Stimulated activated CD4-positive, alpha-beta T cell treated with anti-CD3 and anti-CD28 coated beads, TNF-alpha, amount 100 ng/mL, for 24 hours (primary cell): ENCODE results near the gene LAMC3.

Source experiments
- DNase-seq, 3 experiments: peaks; one replicate each; pipeline ENCODE4 v3.0.0-alpha.2; 2020; ENCODE audit warnings: low read depth in 3 of 3

The LAMC3 gene

DNA sequence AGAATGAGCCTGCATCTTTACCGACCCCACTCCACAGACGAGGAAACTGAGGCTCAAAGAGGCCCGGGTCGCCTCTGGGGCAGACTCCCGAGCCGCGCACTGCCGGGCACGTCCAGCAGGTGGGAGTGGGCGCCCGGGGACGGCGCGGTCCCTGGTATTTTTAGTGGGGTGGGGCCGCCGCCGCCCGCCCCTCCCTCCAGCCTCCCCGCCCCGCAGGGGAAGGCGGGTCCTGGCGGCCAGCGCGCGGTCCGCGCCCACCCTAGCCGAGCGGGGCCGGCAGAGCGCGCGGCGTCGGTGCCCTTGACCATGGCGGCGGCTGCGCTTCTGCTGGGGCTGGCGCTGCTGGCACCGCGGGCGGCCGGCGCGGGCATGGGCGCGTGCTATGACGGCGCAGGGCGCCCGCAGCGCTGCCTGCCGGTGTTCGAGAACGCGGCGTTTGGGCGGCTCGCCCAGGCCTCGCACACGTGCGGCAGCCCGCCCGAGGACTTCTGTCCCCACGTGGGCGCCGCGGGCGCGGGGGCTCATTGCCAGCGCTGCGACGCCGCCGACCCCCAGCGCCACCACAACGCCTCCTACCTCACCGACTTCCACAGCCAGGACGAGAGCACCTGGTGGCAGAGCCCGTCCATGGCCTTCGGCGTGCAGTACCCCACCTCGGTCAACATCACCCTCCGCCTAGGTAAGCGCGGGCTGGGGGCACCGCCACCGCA, at the start of gene LAMC3:
Gene LAMC3, plus strand, starts transcription at position 266 of the 710 bp plus-strand sequence. Its CDS starts 41 bp downstream, at position 307.
- DNase-seq, result no peak

DNA sequence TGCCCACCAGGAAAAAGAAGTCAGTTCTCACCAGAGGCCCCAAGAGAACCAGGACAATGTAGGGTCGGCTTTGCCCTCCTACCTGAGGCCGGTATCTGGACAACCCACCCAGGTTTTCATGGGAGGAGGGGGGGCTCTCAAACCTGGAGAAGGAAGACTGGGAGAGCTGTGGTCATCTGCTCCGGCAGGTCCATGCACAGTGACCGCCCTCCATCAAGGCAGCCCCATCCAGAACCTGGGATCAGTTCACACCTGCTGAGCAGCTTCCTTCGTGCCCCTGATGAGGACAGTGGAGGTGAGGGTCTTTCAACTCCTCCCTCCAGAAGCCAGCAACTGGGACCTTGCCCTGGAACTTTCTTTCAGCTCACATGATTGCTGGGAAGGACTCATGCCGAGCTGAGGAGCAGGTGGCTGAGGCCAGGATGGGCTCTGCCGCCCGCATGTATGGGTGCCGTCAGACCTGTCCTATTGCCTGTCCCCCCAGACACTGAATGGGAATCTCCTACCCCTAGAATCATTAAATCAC, 49.1 kb upstream of the LAMC3 start:
- DNase-seq, result no peak

DNA sequence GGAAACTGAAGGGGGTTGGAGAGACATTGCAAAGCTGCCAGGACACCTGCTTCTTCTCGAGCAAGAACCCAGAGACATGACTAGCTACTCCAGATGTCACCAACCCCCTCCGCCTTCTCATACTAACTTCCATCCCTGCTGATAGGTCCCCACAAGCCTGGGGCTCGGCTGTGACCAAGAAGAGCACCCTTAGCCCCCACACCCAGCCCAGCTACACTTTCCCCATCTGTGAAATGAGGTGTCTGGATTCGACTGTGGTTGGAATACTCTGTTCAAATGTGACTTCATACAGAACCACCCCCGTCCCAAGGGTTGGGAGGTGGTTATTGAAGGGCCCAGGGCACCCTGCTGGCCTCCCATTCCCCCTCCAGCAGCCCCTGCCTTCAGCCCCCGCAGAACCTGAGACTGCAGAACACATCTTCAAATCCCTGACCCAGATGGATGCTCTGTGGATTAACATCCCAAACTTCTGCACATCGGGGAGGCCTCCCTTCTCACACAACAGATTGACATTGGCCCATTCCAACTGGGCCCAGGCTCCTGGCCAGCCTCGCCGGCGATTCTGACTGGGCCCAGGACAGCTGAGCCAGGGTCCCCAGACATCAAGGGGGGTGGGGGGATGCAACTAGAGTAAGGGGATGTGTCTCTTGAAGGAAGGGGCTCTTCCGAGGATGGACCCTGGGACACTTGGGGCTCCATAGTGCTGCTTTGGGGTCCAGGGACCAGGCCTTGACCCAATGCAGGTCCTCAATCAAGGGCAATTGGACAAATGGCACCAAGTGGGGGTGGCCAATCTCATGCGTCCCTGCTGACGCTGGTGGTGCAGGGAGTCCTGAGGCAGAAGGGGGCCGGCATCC, 48.2 kb upstream of the LAMC3 start:
- DNase-seq, result no peak

DNA sequence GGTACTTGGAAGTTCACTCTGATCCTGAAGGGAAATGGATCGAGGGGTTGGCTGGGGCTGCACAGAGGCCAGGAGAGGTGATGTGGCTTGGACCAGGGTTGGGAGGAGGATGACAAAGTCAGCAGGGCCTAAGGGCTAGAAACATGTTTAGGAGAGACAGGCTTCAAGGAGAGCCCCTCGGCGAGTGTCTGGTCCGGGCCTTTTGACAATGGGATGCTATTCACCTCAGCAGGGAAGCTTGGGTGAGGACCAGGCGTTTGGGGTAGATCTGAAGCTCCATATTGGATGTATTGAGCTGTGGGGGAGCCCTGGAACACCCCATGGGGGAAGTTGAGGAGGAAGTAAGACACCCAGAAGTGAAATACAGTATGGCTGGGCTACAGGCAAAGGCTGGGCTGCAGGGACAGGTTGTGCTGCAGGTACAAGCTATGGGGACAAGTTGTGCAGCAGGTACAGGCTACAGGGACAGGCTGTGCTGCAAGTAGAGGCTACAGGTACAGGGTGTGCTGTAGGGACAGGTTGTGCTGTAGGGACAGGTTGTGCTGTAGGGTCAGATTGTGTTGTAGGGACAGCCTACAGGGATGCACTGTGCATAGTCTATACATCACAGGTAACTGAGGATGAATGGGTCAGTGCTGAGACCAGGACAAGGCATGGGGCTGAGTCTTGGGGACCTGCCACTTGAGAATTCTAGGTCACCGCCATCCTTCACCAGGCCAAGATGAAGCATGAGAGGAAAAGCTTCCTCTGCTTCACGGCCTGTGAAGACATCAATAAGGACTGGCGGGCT, 47.3 kb upstream of the LAMC3 start:
- no peak for DNase-seq

DNA sequence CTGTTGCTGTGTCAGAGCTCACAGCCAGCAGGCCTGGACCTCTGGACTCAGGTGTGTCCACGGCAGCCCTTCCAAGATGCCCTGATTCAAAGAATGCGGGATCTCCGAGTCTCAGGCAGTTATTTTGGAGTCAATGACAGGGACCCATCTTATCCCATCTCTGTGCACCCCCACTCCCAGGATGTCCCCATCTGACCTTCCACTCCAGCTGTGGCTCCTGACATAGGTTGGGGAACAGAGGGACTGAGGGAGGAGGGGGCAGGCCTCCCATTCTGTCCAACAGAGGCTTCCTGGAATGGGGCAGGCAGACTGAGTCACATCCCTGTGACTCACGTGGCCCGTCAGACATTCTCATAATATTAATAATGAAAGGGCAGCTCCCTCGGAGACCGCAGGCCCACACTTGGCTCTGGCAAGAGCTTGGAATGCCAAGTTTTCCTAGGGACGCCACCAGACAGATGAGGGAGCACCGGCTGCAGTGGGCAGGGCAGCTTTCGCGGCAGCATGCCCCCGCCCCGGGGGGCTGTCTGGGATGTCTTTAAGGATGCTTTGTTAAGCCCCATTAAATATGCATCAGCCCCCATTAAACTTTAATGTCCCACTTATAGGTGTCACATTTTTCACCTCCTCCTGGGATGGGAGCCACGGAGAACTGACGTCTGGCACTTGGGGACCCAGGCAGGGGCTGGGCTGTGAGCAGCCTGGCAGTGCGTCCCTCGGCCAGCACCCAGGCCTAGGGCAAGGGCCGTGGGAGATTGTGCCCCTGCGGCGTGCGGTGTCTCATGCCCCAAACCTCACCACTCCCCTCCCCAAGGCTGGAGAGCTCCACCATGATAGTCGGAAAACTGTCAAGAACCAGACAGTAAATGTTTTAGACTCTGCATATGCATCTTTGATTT, 46.3 kb upstream of the LAMC3 start:
- DNase-seq, result no peak

DNA sequence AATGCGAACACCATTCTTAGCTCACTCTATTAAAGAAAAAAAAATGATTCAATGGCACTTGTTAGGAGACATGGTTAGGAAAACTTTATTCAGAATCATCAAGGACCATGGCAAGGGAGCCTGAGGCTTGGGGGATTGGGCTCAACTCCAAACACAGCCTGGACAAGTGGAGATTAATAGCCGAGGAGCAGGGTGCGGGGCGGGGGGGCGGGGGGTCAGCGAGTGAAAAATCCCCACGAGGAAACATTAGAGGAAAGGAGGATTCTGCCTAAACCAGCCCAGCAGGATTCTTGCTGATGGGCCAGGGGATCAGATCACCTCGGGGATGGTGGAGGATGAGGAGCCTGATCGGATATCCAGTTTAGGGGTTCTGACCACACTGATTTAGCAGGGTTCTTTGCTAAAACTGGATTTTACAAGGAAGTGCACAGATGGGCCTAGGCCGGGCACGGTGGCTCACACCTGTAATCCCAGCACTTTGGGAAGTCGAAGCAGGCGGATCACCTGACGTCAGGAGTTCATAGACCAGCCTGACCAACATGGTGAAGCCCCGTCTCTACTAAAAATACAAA, 45.6 kb upstream of the LAMC3 start:
- no peak for DNase-seq

DNA sequence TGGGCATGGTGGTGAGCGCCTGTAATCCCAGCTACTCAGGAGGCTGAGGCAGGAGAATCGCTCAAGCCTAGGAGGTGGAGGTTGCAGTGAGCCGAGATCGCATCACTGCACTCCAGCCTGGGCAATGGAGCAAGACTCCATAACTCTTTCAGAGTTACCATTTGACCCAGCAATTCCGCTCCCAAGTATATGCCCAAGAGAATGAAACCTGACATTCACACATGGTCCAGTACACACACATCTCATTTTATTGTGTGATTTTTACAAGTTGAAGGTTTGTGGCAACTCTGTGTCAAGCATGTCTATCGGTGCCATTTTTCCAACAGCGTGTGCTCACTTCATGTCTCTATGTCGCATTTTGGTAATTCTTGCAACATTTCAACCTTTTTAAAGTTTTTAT, 45.1 kb upstream of the LAMC3 start:
- DNase-seq, result no peak

DNA sequence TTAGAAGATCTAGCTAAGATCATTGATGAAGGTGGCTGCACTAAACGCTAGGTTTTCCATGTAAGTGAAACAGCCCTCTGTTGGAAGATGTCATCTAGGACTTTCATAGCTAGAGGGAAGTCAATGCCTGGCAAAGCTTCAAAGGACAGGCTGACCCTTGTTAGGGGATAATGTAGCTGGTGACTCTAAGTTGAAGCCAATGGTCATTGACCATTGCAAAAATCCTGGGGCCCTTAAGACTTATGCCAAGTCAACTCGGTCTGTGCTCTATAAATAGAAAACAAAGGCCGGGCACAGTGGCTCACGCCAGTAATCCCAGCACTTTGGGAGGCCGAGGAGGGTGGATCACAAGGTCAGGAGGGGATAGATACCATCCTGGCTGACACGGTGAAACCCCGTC, 43.3 kb upstream of the LAMC3 start:
- DNase-seq, result no peak

DNA sequence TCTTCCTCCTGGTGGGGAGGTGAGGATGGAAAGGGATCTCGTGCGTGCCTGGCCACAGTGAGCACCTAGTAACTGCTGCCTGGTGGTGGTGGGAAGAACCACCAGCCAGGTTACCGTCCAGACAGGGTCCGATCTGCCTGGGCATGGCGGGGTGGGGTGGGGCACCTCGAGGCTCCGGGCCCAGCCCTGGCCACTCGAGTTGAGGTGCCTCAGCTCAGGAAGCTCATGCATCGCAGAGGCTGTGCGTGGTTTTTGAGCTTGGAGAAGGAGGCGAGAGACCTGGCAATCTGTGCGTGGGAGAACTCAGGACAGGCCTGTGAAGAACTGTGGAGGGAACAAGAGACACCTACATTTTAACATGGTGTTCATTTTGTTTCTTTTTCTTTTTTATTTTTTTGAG, 38.9 kb upstream of the LAMC3 start:
- DNase-seq, result no peak

DNA sequence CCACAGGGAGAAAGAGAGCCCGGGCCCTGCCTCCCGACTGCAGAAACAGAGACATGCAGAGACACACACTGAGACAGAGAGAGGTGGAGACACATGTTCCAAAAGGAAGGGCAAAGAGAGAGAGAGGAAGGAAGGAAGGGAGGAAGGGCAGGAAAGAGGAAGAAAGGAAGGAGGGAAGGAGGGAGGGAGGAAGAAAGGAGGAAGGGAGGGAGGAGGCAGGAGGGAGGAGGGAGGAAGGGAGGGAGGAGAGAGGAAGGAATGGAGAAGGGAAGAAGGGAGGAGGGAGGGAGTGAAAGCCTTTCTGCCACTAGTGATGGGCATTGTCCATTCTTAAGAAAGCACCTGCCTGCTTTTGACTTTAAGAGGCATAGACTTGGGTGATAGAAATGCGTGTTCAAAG, 38.1 kb upstream of the LAMC3 start:
- DNase-seq, result no peak

DNA sequence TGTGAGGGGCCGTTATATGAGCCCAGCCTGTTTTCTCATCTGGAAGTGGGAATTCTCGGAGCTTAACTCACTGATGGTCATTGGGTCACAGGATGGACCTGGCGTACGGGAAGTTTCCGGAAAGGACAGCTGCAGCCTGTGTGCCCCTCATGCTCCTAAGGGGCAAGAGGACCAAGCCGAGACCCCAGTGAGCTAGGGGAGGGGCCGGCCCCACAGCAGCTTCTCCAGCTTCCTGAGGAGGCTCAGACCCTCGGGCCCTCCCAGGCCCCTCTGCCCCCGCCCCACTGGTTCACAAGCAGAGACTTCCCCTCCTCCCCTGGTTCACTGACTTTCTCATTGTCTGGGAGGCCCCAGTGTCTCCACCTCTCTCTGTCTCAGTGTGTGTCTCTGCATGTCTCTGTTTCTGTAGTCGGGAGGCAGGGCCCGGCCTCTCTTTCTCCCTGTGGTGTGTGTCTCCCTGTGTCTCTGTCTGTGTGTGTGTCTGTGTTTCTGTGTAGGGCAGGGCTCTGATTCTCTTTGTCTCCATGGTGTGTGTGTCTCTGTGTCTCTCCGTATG, 37.6 kb upstream of the LAMC3 start:
- DNase-seq, result no peak

DNA sequence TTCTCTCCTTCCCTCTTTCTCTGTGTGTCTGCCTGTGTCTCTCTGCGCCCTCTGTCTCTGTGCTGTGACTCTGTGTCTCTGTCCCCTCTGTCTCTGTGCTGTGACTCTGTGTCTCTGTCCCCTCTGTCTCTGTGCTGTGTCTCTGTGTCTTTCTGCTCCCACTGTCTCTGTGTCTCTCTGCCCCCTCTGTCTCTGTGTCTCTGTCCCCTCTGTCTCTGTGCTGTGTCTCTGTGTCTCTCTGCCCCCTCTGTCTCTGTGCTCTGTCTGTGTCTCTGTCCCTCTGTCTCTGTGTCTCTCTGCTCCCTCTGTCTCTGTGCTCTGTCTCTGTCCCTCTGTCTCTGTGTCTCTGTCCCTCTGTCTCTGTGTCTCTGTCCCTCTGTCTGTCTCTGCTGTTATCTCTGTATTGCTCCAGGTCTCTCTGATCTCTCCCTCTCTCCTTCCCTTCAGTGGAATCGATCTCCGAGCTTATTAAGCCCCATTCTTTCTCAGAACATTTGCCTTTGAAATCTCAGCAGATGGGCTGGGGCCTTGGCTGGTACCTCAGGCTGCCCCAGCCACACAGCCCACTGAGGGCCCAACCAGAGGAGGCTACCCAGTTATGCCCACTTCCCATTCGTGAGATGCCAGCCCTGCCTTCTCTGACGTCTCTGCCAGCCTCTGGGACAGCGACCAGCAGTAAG, 36.6 kb upstream of the LAMC3 start:
- no peak for DNase-seq

DNA sequence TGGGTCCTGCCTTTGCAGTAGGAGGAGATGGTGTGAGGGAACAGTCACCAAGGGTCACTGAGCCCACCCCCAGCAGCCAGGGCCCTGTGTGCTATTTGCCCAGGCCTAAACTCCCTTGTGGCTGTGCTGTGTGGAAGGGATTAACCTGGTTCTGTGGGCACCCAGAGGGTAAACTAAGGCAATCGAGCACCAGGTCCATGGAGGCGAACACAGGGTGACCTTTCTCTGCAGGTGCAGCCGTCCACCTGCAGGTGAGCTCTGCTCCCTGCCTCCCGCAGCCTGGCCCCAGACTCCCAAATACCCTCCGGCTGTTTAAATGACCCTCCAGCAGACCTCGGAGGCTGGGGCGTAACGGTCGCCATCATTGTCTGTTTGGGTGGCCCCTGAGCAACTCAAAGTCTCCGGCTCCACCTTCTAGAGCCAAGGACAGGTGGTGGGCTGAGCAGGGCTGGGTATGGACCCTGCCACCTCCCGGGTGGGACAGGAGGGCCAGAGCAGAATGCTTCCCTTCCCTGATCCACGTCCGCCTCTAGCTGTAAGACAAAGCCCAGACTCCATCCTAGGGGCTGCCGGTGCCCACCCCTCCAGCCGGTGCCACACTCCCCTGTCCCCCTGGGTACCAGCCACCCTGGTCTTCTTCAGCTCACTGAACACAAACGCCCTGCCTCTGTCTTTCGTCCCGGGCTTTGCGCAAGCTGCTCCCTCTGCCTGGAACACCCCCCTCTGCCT, 35.9 kb upstream of the LAMC3 start:
- no peak for DNase-seq

DNA sequence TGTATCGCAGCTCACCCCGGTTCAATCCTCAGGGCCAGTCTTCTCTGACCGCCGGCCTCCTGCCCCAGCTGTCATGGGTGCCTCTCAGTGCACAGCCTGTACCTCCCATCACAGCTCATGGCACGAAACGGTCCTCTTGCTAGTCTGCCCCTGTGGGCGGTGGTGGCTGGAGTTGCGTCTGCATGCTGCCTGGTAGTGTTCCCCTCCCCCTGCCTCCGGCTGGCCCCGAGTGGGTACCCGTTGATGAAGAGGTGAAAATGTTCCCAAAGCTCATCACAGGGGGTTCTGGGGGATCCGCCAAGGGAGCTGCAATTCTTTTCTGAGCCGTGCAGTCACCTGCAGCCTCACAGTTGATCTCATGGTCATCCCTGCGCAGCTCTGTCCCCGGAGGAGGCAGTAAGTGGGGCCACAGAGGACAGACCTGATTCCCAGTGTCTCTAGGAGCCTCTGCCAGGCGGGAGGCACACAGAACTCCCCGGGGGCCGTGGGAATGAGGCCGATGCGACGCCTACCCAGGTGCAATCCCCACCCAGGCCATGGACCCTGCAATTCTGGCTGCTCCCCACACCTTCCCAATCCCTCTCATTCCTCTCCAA, 35.2 kb upstream of the LAMC3 start:
- DNase-seq, result no peak

DNA sequence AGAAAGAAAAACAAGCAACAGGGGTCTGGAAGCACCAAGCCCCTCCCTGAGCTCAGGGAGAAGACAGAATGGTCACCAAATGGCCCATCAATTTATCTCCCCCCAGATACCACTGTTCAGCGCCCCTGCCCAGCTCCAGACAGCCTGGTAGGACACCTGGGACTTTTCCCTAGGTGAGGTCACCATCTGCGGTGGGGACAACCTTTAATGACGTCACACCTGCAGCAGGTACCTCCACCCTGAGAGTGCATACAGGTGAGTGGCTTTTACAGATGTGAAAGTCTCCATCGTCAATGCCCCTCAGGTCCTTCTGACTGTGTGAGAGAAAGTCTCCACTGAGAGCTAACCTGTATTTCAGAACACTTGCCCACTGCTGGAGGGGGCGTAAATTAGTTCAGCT, 34.3 kb upstream of the LAMC3 start:
- DNase-seq, result no peak

DNA sequence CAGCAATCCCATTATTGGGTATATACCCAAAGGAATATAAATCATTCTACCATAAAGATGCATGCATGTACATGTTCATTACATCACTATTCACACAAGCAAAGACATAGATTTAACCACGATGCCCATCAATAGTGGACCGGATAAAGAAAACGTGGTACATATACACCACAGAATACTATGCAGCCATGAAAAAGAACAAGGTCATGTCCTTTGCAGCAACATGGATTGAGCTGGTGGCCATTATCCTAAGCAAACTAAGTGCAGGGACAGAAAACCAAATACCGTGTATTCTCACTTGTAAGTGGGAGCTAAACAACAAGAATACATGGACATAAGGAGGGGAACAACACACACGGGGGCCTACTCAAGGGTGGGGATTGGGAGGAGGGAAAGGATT, 33.8 kb upstream of the LAMC3 start:
- DNase-seq, result no peak

DNA sequence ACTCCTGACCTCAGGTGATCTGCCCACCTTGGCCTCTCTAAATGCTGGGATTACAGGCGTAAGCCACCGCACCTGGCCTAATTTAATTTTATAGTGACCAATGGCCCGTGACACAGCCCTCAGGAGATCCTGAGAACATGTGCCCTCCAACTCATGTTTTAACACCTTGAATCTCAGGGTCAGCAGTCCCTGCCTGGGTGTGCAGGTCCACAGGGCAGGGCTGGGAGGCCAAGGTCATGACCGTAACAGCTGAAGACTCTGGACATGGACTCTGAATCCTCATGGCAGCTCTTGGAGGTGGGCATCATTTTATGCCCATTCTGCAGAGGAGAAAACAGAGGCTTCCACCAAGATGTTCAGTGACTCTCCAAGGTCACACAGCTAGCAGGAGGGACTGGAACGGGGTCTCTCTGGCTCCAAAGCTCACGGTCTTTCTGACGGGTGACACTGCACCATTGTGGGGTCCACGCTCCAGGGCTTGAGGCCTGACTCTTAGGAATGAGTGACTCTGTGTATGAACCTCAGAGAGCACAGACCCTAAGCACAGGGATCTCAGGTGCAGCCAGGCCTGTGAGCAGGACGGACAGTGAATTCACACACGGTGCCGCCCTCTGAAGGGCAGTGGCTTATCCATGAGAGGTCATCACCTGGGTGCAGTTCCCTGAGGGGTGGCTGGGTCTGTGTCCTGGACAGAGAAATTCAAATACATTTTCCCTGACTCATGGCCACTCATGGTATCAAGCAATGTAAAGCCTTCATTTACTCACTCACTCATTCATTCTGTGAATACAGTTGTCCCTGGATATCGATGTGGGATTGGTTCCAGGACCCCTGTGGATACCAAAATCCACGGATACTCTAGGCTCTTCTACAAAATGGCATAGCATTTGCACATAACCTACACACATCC, 32.8 kb upstream of the LAMC3 start:
- DNase-seq, result no peak

DNA sequence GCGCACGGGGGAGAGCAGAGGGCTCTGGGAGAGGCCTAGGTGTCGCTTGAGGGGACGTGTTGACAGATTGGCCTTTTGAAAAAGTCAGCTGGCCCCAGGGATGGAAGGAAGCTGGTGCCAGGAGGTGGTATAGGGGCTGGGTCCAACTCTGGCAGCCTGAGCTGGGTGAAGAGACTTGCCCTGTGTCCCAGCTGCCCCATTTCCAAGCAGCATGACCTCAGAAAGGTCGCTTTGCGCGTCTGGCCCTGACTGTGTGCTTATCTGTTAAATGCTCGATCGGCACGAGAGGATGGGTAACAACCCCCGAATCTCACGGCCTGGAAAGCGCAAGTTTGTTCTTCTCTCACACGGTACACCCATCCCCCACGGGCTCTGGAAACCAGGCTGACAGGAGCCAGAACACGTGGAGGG, 31.2 kb upstream of the LAMC3 start:
- no peak for DNase-seq
